ENCODE data around the gene KCNJ10.
"Not testable (repeated sequence)": the region's sequence is repeated elsewhere in the genome, so short reads cannot be mapped to it uniquely, and the experiment has no call there.

Gene KCNJ10

DNA sequence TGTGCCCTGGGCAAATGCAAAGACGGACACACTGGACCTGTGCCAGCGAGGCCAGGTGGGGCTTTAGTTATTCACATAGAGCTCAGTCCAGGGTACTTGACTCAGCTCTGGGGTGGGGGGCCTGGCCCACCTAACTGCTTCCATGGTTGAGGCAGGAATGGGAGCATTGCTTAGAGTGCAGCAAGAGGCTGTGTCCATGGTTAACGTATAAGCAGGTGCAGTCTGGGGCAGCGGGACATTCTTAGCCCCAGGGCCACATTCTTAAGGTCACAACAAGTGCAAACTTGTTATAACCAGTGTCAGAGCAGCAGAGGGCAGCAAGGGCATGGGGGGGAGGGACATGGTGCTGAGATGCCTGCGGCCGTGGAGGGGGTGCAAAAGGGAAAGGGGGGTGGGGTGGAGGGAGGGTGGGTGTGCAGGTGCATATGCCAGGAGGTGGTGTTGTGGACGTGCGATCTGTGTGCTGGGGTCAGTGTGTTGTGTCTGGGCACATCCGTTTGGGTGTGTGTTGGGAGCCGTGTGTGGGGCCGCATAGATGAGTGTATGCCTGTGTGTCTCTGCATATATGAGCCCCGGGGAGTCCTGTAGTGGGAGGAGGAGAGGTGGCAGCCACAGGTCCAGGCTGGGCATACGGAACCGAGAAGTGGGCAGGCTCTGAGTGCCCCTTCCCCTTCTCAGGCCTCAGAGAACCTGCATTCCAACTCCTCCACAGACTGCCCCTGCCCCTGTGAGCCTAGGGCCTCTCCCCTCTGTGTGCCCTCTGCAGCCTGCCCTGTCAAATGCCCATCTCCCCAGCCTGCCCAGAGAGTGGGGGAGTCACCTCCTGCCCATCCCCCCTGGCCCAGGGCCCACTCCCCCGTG lies 8.4 kb downstream of the KCNJ10 start:
- no peak for DNase-seq (ENCODE audit: low read depth)

DNA sequence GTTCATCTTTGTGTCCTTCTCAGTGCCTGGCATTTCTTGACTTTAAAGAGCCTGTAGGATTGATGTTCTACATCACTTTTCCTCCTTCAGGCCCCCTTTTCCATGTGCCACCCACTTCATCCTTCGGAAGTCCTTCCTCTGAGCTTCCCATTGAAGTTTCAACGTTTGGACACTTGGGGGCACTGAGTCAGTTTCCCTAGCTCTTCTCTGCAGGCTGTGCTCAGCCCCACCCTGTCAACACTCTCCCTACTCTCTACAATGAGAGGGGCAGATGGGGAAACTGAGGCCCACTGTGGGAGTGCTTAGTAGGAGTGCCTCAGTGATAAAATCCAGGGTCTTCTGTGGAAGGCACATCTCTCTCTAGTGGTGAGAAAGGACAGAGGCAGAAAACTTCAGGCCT lies 11.9 kb downstream of the KCNJ10 start:
- DNase-seq (ENCODE audit: low read depth) = no peak

GRCh38 chr1:160056648-160057169 lies 13.3 kb downstream of the KCNJ10 start:
- DNase-seq (ENCODE audit: low read depth) = no peak

DNA sequence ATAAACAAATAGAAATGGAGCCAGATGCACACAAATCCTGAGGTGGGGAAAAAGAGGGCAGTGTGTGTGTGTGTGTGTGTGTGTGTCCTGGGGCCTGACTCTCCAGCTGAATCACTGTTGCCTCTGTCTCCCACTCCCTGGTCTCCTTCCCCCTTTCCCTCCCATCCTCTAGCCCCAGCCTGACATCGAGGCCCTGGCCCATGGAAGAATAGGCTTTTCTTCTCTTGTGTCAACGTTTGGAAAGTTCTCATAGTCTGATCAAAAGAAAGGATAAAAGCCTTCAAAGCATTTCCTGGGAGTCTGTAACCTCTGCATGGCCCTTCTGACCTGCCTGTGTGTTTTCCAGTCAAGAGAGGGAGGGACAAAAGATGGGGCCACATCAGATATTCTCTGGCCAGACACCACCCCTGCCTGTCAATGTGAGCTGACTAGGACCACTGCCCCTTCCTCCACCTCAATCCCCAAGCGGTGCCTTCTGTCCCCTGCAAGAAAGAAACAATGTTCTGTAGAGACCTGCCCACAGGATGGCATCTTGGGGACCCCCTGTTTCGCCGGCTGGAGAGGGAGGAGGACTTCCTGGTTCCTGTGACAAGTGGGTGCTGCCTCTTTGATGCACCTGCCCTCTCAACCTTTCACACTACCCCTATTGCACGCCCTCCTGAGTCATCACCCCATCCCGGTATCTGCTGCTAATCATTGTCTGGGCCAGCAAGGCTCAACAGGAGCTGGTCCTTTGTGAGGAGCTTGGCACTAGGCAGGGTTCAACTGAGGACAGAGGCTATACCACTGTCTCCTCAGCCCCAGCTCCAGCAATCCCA lies 16.2 kb downstream of the KCNJ10 start:
- DNase-seq (ENCODE audit: low read depth) = no peak

GRCh38 chr1:160052936-160053335 lies 17.0 kb downstream of the KCNJ10 start:
- DNase-seq (ENCODE audit: low read depth) = no peak

DNA sequence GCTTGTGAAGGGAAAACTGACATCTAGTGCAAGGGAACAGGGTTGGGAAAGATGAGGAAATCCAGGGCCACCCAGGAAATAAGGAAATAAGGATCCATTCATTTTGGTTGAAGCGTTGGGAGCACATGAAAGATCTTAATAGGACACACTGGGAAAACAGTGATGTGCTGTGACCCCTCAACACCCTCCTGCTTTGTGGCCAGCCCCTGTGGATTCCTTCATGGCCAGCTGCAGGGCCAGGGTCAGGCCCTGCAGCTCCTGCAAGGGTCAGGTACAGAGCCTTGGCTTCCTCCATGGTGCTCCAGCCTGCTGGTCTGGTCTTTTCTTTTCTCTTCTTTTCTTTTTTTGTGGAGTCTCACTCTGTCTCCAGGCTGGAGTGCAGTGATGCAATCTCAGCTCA lies 19.3 kb downstream of the KCNJ10 start:
- DNase-seq (ENCODE audit: low read depth) = no peak

DNA sequence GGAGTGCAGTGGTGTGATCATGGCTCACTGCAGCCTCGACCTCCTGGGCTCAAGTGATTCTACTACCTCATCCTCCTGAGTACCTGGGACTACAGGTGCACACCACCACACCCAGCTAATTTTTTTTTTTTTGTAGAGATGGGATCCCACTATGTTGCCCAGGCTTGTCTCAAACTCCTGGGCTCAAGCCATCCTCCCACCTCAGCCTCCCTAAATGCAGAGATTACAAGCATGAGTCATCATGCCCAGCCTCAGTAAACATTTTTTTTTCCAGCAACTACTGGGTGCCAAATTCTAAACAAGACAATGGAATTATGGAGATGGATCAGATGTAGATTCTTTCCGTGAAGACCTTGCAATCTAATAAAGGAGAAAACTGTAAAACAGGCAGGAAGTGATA lies 19.8 kb downstream of the KCNJ10 start:
- DNase-seq (ENCODE audit: low read depth) = not testable (repeated sequence)

GRCh38 chr1:160049101-160049500 lies 20.9 kb downstream of the KCNJ10 start:
- DNase-seq (ENCODE audit: low read depth) = no peak

- no peak for DNase-seq (ENCODE audit: low read depth)
These were observed 21.6 kb downstream of the KCNJ10 start for GRCh38 chr1:160048335-160048734.

DNA sequence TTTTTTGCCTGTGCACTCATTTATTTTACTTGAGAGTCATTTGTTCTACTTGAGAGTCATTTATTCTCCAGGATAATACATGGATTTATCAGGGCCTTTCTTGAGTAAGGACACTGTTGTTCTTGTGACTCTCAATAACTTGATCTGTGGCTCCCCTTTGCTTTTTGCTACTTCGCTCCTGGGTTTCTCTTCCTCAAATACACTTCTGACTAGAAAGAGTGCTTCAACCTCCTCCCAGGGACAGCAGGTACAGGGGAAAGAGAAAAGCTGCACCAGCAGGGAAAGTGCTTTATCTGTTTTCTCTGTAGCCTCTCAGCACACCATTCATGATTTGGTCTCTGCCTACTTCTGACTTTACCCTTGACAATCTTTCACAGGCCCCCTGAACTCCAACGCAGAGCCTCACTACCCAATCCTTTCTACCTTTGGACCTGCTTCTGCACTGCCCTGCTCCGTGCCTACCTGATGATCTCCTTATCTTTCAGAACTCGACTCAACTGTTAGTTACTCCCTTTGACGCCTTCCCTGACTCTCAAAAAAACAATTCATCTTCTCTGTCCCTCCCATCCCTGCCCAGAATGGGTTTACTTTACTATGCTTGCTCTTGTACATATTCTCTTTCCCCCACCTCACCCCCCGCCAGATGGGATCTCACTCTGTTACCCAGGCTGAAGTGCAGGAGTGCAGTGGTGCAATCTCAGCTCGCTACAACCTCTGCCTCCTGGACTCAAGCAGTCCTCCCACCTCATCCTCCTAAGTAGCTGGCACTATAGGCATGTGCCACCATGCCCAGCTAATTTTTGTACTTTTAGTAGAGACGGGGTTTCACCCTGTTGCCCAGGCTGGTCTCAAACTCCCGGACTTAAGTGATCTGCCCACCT lies 22.6 kb downstream of the KCNJ10 start:
- no peak for DNase-seq (ENCODE audit: low read depth)

DNA sequence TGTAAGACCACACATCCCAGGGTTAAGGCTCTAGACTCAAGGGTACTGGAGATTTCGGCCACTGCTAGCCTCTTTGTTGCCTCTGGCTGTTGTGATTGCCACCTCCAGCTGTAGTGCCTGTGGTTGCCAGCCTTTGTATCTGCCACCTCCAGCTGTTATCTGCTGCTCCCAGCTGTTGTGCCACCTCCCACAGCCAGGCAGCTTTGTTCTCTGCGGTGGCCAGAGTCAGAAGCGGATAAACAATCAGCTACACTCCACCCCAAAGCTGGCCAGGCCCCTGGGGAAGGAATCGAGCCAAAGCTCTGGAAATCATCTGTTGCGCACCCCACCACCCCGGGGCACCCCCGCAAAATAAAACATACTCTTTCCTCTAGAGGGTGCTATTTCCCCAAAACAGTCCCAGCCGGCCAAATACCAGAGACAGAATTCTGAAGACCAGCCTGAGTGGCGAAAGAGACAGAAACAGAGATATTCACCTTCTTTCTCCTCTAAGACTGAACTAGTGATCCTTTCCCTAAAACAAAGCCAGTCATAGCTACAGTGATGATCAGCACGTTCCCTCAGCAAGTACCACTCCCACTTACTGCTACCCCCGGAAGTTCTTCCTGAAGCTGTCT lies 23.4 kb downstream of the KCNJ10 start:
- no peak for DNase-seq (ENCODE audit: low read depth)

GRCh38 chr1:160045653-160046052 lies 24.3 kb downstream of the KCNJ10 start:
- DNase-seq (ENCODE audit: low read depth) = no peak

- DNase-seq (ENCODE audit: low read depth) = no peak
These were observed 26.4 kb downstream of the KCNJ10 start for GRCh38 chr1:160043543-160043942.

- DNase-seq (ENCODE audit: low read depth) = no peak
These were observed 29.5 kb downstream of the KCNJ10 start for GRCh38 chr1:160040476-160040875.

GRCh38 chr1:160032165-160032820 lies 37.7 kb downstream of the KCNJ10 start:
- DNase-seq (ENCODE audit: low read depth) = no peak

GRCh38 chr1:160031365-160032164 lies 38.4 kb downstream of the KCNJ10 start, which contains the start of gene PIGM:
Gene PIGM, minus strand, starts transcription at chr1:160031990. Its CDS starts 251 bp downstream, at chr1:160031739.
- DNase-seq (ENCODE audit: low read depth) = peak; percentile 90

- DNase-seq (ENCODE audit: low read depth) = no peak
These were observed 39.1 kb downstream of the KCNJ10 start for GRCh38 chr1:160030657-160031364.

DNA sequence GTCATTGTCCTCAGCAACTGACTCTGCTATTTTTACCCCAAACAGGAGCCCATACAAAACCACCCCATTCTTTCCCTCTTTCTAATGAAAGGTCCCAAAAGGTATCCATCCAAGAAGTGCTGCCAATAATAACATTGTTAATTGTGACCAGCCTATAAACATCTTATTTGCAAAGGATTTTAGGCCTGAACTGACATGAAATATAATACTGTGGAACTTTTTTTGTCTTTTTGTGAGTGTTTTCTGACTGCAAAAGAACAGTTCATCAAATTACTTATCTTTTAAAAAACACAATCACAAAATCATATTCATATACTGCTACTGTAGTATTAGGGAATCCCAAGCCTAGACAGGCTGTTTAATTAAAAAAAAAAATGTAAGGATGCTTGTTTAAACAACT lies 41.5 kb downstream of the KCNJ10 start:
- no peak for DNase-seq (ENCODE audit: low read depth)

DNA sequence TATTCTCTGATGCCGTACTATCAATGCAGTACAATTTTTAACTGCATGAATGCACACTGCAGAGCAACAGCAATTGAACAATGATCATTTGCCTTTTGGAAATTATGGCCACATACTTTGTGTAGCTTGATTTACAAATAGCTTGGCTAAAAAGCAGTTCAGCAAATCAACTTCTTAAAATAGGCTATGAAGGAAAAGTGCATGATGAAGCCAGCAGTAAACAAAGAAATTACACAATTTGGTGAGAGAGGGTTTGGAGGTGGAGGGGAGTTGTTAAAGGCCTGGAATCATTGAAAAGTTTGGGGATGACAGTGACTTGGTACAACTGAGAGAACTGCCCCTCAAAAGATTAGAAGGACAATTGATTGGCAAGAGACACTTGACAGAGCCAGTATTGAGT lies 44.6 kb downstream of the KCNJ10 start:
- DNase-seq (ENCODE audit: low read depth) = no peak

Data from activated T-helper 1 cell treated with Interleukin-2 at 50 U/mL for 16 hours (primary cell).